A172 (cell line): ENCODE results near the gene MAST3. TPM values are rescaled to one million over a fixed set of nuclear protein-coding genes. Genes with fewer than 3 reads are reported as not detected.

Experiments
- DNase-seq: peaks from one replicate; pipeline ENCODE4 v3.0.0-alpha.2; 2015; ENCODE audit warnings: low spot score
- total RNA-seq: library from RNA; depleted of rRNA; stranded (reverse); fragments of >200 nt; shearing (Covaris generic); gene quantifications from 2 replicates; pipeline ENCODE4 v1.2.3, GENCODE V29; 2014; rRNA removed

The MAST3 gene
- total RNA-seq = 2.7 and 3.0 TPM in 2 replicates

DNA sequence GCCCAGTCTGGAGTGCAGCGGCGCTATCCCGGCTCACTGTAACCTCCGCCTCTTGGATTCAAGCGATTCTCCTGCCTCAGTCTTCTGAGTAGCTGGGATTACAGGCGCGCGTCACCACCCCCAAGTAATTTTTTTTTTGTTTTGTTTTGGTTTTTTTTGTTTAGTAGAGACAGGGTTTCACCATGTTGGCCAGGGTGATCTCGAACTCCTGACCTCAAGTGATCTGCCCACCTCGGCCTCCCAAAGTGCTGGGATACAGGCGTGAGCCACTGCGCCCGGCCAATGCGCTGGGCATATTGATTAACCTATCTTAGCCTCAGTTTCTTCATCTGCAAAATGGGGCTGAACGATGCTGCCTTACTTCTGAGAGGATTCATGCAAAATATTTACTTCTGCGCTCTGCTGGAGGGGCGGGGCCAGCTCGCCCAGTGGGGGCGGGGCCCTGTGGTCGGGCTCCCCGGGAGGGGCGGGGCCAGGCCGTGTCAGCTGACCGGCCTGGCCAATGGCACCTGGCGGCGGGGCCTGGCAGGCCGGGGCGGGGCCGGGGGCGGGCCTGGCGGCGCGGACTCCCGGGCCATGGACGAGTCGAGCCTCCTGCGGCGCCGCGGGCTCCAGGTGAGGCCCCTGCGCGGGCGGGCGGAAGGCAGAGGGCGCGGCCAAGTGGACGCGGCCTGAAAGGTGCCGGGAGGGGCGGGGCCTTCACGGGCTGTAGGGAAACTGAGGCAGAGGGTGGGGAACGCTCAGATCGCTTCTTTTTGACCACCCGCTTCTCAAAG, at the start of gene MAST3:
Gene MAST3 (plus strand): TSS at position 562 of the 776 bp plus-strand sequence. CDS start 15 bp downstream, at position 577.
- DNase-seq = peak; percentile 74

DNA sequence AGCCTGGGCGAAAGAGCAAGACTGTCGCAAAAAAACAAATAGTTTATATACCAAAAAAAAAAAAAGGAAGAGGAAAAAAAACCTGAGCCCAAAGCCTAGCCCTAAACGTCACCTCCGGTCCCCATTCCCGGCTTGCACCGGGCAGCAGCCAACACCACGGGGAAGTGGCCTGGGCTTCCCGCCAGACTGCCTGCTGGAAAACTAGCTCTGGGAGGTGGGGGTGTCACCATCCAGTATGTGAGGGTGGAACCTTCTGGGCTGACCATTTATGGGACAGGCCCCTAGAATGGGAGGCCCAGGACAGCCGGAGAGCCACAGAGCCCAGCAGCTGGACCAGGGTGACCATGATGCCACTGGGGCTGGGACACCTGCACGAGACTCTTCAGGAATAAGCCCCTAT, 48.2 kb upstream of the MAST3 start:
- DNase-seq = peak; percentile 49

DNA sequence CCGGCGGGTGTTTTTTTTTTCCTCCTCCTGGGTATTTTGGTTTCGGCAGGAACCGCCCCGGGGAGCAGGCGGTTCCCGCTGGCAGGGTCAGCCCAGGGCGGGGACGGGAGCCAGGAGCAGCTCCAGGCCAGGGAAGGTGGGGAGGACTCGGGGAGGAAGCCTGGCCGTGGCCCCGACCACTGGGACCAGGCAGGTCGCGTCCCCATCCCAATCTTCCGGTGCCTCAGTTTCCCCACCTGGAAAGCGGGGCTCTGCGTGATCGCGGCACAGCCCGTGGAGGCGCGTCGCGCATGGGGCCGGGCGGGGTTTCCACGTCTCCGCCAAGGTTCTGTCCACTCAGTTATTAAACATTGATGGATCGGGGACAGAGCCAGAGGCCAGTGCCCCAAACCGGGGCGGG, 45.7 kb upstream of the MAST3 start:
- DNase-seq = no peak

DNA sequence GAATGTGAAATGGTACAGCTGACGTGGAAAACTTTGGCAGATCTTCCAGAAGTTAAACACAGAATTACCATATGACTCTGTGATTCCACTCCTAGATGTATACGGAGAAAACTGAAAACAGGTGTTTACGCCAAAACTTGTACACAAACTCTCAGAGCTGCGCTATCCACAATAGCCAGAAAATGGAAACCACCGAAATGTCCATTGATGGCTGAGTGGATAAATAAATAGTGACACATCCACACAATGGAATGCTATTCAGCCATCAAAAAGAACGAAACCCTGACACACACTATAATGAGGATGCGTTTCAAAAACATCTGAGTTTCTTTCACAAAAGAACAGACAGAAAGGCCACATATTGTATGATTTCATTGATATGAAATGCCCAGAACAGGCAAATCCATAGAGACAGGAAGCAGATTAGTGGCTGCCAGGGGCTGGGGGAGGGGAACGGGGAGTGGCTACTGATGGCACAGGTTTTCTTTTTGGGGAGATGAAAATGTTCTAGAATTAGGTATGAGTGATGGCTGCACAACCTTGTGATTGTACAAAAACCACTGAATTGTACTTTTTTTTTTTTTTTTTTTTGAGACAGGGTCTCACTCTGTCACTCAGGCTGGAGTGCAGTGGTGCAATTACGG, 43.9 kb upstream of the MAST3 start:
- DNase-seq = peak; percentile 36

DNA sequence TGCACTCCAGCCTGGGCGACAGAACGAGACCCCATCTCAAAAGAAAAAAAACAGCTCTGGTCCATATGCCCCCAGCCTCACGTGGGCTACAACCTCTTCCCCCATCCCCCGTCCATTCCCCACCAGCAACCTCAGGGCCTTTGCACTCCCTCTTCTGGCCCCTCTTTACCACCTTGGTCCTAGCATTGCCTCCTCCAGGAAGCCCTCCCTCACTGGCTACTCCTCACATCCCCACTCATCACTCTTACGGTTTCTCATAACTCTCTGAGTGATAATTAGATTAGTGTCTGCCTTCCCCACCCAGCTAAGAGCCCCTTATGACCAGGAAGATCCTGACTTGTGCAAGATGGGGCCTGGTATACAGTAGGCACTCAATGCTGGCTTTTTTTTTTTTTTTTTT, 41.6 kb upstream of the MAST3 start:
- no peak for DNase-seq

DNA sequence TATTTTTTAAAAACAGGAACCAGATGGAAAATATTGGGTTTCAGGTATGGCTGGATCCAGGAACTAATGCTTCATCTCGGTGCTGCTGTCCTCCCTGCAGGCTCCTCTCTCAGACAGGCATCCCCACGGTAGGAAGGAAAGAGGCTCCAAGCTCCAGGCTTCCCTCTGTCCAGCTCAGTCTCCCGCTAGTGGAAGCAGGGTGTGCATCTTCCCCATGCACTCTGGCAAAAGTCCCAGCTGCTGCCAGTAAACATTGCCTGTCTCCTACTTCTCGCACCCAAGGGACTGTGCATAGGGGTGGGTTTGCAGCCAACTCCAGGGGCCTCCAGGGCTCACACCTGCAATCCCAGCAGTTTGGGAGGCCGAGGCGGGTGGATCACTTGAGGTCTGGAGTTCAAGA, 40.0 kb upstream of the MAST3 start:
- DNase-seq = no peak

DNA sequence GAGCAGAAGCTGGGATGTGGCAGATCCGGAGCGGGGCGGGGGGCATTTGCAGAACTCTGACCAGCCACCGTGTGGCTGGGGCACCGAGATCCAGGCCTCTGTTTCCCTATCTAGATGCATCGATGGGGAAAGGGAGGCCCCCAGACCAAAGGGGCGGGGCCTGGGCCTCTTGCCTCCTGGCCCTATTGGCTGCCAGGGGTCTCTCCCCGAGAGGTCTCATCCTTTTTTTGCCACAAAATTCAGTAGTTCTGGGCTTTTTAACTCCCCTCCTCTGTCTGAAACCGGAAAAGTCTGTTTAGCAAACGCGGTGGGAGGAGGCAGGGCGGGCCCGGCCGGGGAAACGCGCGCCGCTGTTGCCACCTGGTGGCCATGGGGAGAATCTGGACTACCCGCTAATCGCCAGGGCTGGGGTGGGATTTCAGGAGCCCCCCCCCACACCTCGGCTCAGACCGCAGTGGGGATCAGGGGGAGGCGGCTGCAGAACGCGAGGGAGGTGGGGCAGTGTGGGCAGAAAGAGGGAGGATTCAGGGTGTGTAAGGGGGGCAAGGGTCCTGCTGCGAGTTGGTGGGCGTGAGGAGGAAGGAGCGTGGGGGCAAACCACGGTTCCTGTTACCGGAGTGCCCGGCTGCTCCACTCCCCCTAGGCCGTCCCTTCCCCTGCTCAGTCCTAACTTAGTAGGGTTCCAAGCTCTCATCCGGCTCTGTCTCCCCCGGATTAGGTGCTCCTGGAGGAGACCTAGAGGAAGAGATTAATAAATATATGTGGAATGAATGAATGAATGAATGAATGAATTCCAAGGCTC, 39.2 kb upstream of the MAST3 start:
- DNase-seq = peak; percentile 55

DNA sequence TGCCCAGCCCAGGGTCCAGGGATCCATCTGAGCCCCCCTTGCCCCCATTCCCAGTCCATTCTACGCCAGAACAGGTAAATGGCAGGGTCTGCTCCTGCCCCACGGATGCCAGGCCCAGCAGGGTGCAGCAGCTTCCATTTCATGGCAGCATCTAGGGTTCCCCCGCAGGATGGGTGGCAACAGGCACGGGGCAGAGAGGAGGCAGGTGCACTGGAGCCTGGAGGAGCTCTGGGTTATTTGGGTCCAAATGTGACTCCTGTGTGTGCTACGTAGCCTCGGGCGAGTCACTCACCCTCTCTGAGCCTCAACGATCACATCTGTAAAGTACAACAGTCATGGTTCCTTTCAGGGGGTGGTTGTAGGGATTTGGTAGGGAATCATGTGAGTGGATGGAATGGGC, 38.3 kb upstream of the MAST3 start:
- DNase-seq = no peak

DNA sequence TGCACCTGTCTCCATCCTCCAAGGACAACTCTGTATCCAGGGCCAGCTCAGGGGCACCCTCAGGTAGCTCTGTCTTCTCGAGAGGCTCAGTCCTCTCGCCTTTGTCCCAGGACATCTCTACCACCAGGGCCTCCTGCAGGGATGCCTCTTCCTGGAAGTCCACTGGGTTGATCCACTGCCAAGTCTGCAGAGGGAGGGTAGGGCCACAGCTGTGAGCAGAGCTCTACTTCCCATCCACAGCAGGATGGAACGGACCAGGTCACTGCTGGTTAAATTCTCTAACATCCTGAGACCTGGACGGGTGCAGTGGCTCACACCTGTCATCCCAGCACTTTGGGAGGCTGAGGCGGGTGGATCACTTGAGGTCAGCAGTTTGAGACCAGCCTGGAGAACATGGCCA, 37.7 kb upstream of the MAST3 start:
- DNase-seq = no peak

DNA sequence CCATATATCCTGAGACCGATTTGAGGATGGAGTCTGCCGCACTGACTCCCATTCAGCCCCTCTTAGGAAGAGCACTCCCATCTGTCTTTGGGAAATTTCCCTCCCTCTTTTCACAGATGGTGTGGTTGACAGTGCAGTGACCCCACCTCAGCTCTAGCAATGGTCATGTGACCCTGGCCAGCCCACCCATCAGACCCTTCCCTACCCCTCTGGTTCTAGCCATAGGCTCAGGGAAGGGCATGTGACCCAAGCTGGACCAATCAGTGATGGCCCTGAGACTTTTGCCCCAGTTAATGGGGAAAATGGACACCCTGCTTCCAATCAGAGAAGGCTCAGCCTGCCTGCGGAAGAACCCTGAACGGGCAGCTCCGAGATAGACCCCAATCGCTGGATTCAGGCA, 37.1 kb upstream of the MAST3 start:
- no peak for DNase-seq

DNA sequence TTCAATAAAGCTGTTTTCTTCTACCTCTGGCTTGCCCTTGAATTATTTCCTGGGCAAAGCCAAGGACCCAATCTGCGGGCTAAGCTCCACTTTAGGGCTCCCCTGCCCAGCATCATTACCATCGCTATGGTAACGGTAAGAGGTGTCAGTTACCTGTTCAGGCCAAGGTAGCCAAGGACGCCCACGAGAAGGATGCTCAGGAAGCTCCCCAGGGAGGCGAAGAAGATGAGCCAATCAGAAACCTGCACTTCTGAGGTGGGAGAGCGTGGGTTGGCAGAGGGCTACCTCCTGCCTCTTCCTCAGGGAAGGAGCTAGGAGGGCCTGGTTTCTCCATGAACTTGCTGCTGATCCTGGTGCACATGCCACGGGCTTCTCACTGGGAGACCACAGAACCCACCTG, 35.5 kb upstream of the MAST3 start:
- no peak for DNase-seq

DNA sequence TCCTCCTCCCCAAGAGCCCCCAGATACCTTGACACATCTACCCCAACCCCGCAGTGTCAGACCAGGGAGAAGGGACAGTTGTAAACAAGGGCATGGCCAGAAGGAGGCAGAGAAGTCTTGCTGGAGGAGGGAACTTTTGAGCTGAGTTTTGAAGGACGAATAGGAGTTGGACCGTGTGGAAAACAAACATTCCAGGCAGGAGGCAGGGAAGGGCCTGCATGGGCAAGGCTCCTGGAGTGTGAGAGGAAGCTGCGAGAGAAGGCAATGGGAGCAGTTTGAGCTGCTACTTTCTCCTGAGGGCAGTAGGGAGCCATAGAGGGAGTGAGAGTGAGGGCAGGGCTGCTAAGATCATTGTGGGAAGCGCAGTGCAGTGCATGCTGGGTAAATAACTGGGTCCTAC, 34.1 kb upstream of the MAST3 start:
- DNase-seq = no peak

DNA sequence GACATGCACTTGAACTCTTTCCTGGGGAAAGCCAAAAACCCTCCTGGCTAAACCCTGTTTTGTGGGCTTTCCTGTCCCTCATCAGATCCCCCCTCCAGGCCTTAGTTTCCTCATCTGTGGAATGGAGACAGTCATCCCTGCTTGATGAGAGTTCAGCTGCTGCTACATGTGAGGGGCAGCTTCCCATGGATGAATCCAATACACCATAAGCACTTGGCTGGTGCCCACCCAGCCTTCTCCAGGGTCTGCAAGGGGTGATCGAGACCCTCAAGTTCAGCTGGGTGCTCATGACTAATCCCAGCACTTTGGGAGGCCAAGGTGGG, 32.4 kb upstream of the MAST3 start:
- DNase-seq = no peak

DNA sequence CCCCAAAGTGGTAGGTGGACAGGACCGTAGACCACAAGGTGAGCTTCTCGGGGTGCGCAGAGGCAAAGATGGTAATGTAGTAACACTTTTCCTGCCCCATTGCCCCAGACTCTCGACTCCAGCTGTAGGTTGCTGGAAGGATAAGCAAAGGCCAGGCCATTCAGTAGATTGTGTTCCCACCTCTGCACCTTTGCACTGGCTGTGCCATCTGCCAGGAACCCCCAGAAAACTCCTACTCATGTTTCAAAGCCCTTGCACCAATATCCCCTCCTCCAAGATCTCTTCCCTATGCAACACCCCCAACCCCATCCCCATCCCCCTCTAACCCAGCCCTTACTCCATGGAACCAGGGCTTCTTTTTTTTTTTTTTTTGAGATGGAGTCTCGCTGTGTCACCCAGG, 29.2 kb upstream of the MAST3 start:
- no peak for DNase-seq

DNA sequence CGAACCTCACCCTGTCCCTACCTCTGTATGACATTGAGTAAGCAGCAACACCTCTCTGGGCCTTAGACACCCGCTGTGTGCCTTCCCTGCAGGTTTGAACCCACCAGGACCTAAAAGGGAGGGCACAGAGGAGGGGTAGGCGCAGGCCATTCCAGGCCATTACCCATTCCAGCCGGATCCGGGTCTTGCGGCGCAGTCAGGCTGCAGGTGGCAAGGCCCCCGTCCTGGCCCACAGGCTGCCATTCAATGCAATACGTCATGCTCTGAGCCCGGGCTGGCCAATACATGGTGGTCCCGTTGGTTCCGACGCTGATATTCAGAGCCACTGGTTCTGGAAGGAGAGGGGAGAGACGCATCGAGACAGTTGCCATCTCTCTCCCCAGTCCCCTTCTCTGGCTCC, 28.2 kb upstream of the MAST3 start:
- DNase-seq = no peak

DNA sequence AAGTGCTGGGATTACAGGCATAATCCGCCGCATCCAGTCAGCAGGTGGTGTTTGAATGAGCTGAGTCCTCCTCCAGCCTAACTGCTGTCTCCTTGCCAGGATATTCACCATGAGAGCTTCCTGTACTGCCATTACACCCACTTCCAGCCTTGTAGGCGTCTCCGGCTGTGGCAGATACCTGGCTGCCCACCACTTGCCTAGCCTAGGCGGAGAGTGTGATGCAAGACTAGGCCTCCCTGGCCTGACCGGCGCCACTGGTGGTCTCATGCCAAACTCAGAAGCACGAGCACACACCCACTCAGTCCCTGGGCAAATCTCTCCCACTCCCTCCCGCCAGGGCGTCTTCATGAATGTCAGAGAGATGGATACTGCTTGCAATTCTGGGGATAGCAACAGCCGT, 27.4 kb upstream of the MAST3 start:
- DNase-seq = no peak

DNA sequence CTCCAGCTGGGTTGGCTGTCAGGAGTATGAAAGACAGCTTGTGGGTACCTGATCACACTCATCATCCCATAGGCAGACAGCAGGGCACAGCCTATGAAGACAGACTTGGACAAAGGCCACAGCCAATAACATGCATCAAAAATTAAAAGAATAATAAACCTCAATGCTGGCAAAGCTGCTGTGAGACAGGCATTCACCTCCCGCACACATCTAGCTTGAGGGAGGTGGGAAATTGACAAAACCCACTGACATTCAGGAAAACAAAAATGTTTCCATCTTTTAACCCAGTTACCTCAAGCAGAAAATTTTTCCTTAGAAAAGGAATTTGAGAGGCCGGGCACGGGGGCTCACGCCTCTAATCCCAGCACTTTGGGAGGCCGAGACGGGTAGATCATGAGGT, 25.2 kb upstream of the MAST3 start:
- no peak for DNase-seq

DNA sequence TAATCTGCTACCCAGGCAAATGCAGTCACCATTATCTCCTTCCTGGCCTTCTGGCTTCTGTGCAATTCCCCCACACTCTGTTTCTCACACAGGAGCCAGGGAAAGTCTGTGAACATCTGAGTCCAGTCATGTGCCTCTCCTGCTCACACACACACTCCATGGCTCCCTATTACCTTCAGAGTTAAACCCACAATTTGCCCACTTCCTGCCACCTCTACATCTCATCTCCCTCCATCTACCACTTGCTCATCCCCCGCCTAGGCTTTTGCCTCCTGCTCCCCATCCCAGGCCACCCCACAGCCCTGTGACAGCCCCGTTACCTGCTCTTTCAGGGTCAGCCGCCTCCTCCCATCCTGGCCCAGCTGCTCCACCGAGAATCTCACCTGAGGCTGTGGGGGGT, 24.4 kb upstream of the MAST3 start:
- DNase-seq = no peak

DNA sequence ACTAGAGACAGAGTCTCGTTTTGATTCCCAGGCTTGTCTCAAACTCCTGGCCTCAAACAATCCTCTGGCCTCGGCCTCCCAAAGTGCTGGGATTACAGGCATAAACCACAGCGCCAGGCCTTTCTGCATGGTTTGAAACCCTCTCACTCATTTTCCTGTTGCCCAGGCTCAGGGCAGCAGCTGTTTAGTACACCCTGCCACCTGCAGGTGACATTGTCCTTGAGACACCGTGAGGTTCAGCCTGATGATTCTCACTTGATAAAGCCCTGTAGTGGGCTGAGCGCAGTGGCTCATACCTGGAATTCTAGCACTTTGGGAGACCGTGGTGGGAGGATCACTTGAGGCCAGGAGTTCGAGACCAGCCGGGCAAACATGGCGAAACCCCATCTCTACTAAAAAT, 23.4 kb upstream of the MAST3 start:
- DNase-seq = no peak

DNA sequence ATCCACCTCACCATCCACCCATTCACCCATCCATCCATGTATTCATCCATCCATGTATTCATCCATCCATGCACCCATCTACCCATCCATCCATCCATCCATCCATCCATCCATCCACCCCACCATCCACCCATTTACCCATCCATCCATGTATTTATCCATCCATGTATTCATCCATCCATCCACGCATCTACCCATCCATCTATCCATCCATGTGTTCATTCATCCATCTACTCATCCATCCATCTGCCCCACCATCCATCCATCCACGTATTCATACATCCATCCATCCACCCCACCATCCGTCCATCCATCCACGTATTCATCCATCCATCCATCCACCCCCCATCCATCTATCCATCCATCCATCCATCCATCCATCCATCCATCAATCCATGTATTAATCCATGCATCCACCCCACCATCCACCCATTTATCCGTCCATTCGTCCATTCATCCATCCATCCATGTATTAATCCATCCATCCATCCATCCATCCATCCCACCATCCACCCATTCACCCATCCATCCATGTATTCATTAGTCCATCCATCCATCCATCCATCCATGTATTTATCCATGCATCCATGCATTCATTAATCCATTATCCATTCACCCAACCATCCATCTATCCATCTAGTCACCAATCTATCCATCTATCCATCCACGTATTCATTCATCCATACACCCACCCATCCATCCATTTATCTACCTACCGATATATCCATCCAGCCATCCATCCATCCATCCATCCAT, 13.5 kb upstream of the MAST3 start:
- DNase-seq = no peak

DNA sequence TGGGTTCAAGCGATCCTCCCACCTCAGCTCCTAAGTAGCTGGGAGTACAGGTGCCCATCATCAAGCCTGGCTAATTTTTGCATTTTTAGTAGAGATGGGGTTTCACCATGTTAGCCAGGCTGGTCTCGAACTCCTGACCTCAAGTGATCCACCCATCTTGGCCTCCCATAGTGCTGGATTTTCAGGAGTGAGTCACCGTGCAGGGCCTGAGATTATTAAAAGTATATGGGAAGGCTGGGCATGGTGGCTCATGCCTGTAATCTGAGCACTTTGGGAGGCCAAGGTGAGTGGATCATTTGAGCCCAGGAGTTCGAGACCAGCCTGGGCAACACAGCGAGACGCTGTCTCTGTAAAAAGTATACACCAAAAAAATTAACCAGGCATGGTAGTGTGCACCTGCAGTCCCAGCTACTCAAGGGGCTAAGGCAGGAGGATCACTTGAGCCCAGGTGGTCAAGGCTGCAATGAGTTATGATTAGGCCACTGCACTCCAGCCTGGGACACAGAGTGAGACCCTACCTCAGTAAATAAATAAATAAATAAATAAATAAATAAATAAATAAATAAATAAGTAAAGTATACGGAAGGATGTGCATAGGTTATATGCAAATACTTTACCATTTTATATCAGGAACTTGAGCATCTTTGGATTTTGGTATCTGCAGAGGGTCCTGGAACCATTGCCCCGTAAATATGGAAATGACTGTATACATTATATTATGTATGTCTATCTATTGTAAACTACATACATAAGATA, 11.7 kb upstream of the MAST3 start:
- no peak for DNase-seq
